ENCODE measurements around the gene DDX5. TPM values are rescaled to one million over a fixed set of nuclear protein-coding genes. Genes with fewer than 3 reads are reported as not detected.
A peak's percentile ranks its signal among the peaks of the same experiment; 100 is the strongest.

The DDX5 gene
- total RNA-seq, 1 experiment from 2014 or later, result 869 TPM

GRCh38 chr17:64497565-64498035, 8.5 kb downstream of the DDX5 start:
- TF ChIP-seq, protein P1, sequence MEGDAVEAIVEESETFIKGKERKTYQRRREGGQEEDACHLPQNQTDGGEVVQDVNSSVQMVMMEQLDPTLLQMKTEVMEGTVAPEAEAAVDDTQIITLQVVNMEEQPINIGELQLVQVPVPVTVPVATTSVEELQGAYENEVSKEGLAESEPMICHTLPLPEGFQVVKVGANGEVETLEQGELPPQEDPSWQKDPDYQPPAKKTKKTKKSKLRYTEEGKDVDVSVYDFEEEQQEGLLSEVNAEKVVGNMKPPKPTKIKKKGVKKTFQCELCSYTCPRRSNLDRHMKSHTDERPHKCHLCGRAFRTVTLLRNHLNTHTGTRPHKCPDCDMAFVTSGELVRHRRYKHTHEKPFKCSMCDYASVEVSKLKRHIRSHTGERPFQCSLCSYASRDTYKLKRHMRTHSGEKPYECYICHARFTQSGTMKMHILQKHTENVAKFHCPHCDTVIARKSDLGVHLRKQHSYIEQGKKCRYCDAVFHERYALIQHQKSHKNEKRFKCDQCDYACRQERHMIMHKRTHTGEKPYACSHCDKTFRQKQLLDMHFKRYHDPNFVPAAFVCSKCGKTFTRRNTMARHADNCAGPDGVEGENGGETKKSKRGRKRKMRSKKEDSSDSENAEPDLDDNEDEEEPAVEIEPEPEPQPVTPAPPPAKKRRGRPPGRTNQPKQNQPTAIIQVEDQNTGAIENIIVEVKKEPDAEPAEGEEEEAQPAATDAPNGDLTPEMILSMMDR (conservative IDR thresholded peaks at IDR 0.05), result no peak; the same call in 2 of the 3 replicates
- Mint-ChIP-seq H3K36me3 (ENCODE audit: insufficient read depth in 1 of 3, low read depth in 3 of 3) (peaks cover 47 to 70% (median 60%) of the 10 kb centered on the region in 3 experiments), H3K27ac (peak overlapping the region; percentile 89 to 99 (median 98); a peak in 5 of 7 replicates), H3K4me1 (peaks cover 54 to 61% of the 10 kb centered on the region in 2 experiments), H3K27me3 (ENCODE audit: low read depth) (peaks cover 3% of the 10 kb centered on the region), H3K4me3 (peak overlapping the region; percentile 99), H3K9me3 (no peaks in the 10 kb centered on the region; a peak in 1 of 5 replicates)
- no peaks in the 10 kb centered on the region; the same call in 1 of the 2 replicates for H3K4me1 ChIP-seq (ENCODE audit: insufficient read depth, low read length)
- H3K23ac ChIP-seq (ENCODE audit: insufficient read length, low read depth, low read length), result no peak overlapping the region
- peaks cover 15% of the 10 kb centered on the region for H3K23me2 ChIP-seq (ENCODE audit: insufficient read length, low read depth, low read length, poor library complexity, severe bottlenecking)
- H2BK12ac ChIP-seq (ENCODE audit: insufficient read length, low read depth, low read length), result no peak overlapping the region
- H2AK5ac ChIP-seq (ENCODE audit: insufficient read length, low read length), result no peak overlapping the region
- H3K4me2 ChIP-seq (ENCODE audit: insufficient read depth, insufficient read length, low read length), result peak overlapping the region; percentile 87
- H2BK120ac ChIP-seq (ENCODE audit: low read depth, low read length, poor library complexity, severe bottlenecking), result no peak overlapping the region
- H3K18ac ChIP-seq (ENCODE audit: insufficient read length, low read depth, low read length), result no peak overlapping the region
- H4K20me1 ChIP-seq (ENCODE audit: control insufficient read depth, insufficient read depth, insufficient read length), result no peaks in the 10 kb centered on the region
- H4K8ac ChIP-seq (replicated peaks; ENCODE audit: insufficient read length, low read depth, low read length), result no peak overlapping the region
- peaks cover 2% of the 10 kb centered on the region for H3K79me1 ChIP-seq (ENCODE audit: insufficient read depth, low read depth, low read length, poor library complexity, severe bottlenecking)
- H3K14ac ChIP-seq (ENCODE audit: insufficient read depth, low read length), result no peak overlapping the region
- H2BK20ac ChIP-seq (ENCODE audit: low read depth, low read length, poor library complexity, severe bottlenecking), result no peak overlapping the region
- H3K56ac ChIP-seq (ENCODE audit: insufficient read length, low read depth, low read length), result no peak overlapping the region
- H3K27ac ChIP-seq (ENCODE audit: insufficient read length, low read depth, low read length), result peak overlapping the region; percentile 49
- peaks cover 6% of the 10 kb centered on the region; the same call in 1 of the 2 replicates for H3K79me2 ChIP-seq (ENCODE audit: insufficient read depth, low read length)
- H2BK5ac ChIP-seq (ENCODE audit: insufficient read length, low read length), result no peak overlapping the region
- no peaks in the 10 kb centered on the region for H3K9me3 ChIP-seq (ENCODE audit: control insufficient read depth, low read depth, low read length)
- H4K91ac ChIP-seq (ENCODE audit: insufficient read length, low read depth, low read length), result no peak overlapping the region
- no peak overlapping the region for H3K9ac ChIP-seq (ENCODE audit: extremely low read depth, insufficient read length, low read length)
- H3T11ph ChIP-seq (ENCODE audit: low read length), result no peak overlapping the region
- DNase-seq, result no peak
- no peak overlapping the region for H2BK15ac ChIP-seq (ENCODE audit: low read depth, low read length)
- no CpG with 5 or more reads among the region's 4 CpGs for WGBS (ENCODE audit: extremely low coverage, insufficient read length, low lambda C conversion rate)
- H4K5ac ChIP-seq (ENCODE audit: insufficient read length, low read depth, low read length), result no peak overlapping the region
- no peak overlapping the region for H2AFZ ChIP-seq (ENCODE audit: low read length)
- no peaks in the 10 kb centered on the region for H3K27me3 ChIP-seq (ENCODE audit: insufficient read depth, low read length)
- no peak overlapping the region for H3K4ac ChIP-seq (ENCODE audit: low read depth, low read length)
